Measurements from ENCODE around the gene GNPDA1. TPM values are rescaled to one million over a fixed set of nuclear protein-coding genes. Genes with fewer than 3 reads are reported as not detected.
"Not testable (repeated sequence)": the region's sequence is repeated elsewhere in the genome, so short reads cannot be mapped to it uniquely, and the experiment has no call there.

Gene GNPDA1
- total RNA-seq, 1 donor from 2014 or later: 67.1 TPM

DNA sequence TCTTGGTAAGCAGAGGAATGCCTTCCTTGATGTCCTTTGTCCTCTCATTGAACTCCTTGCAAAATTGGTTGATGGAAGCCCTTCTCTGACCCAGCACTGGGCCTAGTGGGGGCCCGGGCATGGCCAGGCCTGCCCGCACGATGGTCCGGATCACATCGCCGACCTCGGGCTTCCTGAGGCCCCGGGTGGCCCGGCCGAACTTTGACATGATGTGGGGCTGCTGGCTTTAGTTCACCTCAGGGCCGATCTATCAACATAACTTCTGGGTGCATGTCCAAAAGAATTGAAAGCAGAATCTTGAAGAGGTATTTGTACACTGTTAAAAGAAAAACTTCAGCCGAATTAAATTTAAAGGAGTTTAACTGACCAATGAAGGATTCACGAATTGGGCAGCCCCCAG is 24.1 kb upstream of the GNPDA1 start:
- Histone ChIP-seq H3K27me3 (ENCODE audit: control insufficient read depth, insufficient read depth, low read length) (no peaks in the 10 kb centered on the region), H3K36me3 (ENCODE audit: control insufficient read depth, insufficient read depth, low read length) (no peaks in the 10 kb centered on the region), H3K4me3 (ENCODE audit: low read depth, low read length) (no peak overlapping the region)
- no peak for DNase-seq (ENCODE audit: low read depth)
- TF ChIP-seq, protein P1, sequence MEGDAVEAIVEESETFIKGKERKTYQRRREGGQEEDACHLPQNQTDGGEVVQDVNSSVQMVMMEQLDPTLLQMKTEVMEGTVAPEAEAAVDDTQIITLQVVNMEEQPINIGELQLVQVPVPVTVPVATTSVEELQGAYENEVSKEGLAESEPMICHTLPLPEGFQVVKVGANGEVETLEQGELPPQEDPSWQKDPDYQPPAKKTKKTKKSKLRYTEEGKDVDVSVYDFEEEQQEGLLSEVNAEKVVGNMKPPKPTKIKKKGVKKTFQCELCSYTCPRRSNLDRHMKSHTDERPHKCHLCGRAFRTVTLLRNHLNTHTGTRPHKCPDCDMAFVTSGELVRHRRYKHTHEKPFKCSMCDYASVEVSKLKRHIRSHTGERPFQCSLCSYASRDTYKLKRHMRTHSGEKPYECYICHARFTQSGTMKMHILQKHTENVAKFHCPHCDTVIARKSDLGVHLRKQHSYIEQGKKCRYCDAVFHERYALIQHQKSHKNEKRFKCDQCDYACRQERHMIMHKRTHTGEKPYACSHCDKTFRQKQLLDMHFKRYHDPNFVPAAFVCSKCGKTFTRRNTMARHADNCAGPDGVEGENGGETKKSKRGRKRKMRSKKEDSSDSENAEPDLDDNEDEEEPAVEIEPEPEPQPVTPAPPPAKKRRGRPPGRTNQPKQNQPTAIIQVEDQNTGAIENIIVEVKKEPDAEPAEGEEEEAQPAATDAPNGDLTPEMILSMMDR (IDR thresholded peaks at IDR 0.05; ENCODE audit: insufficient read depth, low read length, severe bottlenecking): no peak
- no peak for FAIRE-seq

DNA sequence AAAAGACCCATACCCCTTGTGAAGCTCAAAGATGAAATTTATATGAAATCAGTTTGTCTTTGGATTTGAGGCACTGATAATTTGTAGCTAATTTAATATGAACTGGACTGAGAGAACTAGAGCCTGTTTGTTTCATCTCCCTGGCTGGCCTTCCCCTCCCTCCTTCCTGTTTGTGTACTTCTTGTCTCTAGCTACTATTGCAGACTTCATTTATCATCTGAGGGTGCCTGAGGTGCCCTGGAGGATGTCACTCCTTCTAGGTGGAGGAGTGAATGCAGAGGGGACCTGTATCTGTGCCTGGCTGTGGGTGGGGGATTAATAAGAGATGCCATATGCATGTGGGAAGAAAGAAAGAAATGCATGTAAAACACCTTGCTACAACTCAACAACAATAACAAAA is 22.2 kb upstream of the GNPDA1 start:
- H3K4me3 ChIP-seq (ENCODE audit: low read depth, low read length): no peak overlapping the region
- no peak for DNase-seq (ENCODE audit: low read depth)
- FAIRE-seq: no peak
- no peaks in the 10 kb centered on the region for H3K27me3 ChIP-seq (ENCODE audit: control insufficient read depth, insufficient read depth, low read length)
- H3K36me3 ChIP-seq (ENCODE audit: control insufficient read depth, insufficient read depth, low read length): no peaks in the 10 kb centered on the region
- TF ChIP-seq, protein P1 (IDR thresholded peaks at IDR 0.05; ENCODE audit: insufficient read depth, low read length, severe bottlenecking): no peak

DNA sequence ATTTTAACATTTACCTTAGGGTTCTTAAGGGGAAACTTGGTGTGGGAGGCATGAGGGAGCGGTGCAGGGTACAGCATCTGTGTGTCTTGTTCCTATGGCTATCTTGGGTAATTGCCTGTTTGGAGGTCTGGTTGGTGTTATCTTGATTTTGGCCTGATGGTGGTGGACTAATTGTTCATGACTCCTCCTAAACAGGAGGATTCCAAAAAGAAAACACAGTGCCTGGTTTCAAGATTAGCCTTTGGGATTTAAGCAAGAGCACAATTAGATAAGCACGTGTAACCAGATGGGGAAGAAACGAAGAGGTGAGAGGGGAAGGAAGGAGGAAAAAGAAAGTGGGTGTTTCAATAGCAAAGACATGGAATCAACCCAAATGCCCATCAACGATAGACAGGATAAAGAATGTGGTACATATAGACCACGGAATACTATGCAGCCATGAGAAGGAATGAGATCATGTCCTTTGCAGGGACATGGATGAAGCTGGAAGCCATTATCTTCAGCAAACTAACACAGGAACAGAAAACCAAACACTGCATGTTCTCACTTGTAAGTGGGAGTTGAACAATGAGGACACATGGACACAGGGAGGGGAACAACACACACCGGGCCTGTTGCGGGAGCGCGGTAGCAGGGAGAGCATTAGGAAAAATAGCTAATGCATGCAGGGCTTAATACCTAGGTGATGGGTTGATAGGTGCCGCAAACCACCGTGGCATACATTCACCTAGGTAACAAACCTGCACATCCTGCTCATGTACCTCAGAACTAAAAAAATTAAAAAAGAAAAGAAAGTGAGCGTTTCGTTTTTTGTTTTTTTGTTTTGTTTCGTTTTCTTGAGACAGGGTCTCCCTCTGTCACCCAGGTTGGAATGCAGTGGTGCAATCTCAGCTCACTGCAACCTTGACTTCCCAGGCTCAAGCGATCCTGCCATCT is 21.1 kb upstream of the GNPDA1 start:
- not testable (repeated sequence) for FAIRE-seq; H3K27me3 ChIP-seq (ENCODE audit: control insufficient read depth, insufficient read depth, low read length); H3K36me3 ChIP-seq (ENCODE audit: control insufficient read depth, insufficient read depth, low read length); DNase-seq (ENCODE audit: low read depth); H3K4me3 ChIP-seq (ENCODE audit: low read depth, low read length)

DNA sequence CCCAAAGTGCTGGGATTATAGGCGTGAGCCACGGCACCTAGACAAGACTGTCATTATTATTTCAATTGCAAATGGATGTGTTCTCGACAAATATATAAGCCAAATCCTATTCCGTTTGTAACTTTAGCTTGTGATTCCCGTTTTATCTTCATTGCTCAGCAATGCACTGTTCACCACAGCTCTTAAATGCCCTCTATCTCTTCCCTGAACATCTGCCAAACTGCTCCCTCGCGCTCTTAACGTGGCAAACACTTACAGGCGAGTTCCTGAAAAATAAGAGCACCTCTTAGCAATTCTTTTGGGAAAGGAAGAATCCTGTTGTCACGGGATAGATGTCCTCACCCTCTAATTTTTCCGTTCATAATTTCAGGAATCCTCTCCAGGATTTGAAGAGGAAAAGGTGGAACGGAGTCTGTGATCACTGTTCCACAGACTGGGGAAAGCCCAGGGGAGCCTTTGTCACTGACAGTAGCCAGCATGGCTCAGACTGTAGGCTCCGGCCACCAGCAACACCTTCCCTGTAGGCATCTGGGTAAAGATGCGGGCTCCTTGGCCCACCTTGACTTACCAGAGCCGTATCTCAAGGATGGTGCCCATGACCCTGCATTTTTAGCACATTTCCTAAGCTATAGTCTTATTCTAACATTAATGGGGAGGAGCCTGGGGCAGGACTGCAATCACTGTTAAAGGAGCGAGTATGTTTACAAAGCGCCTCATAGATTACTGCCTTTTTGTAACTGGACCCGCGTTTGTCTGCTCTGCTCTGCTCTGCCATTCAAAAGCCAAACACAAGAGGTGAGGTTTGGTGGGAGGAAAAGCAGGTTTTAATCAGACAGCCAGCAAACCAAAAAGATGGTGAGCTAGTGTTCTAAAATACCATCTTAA is 20.2 kb upstream of the GNPDA1 start:
- Histone ChIP-seq H3K27me3 (ENCODE audit: control insufficient read depth, insufficient read depth, low read length) (no peaks in the 10 kb centered on the region), H3K36me3 (ENCODE audit: control insufficient read depth, insufficient read depth, low read length) (no peaks in the 10 kb centered on the region), H3K4me3 (ENCODE audit: low read depth, low read length) (no peak overlapping the region)
- FAIRE-seq (no peak), DNase-seq (ENCODE audit: low read depth) (no peak)
- TF ChIP-seq, protein P1 (IDR thresholded peaks at IDR 0.05; ENCODE audit: insufficient read depth, low read length, severe bottlenecking): no peak

DNA sequence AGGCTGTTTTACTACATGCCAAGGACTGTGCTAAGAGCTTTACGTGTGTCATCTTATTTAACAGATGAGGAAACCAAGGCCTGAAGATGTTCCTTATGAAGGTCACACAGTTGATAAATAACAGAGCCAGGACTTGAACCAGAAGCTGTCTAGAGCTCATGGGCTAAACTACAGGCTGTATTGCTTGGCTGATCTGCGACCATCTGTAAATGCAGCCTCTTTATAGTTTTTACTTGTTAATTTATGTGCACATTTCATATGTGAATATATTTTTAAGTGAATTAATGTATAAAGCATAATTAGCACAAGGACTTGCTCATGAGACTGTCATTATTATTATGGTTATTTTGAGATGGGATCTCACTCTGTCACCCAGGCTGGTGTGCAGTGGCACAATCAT is 19.3 kb upstream of the GNPDA1 start:
- Histone ChIP-seq H3K4me3 (ENCODE audit: low read depth, low read length) (no peak overlapping the region), H3K36me3 (ENCODE audit: control insufficient read depth, insufficient read depth, low read length) (no peaks in the 10 kb centered on the region), H3K27me3 (ENCODE audit: control insufficient read depth, insufficient read depth, low read length) (no peaks in the 10 kb centered on the region)
- DNase-seq (ENCODE audit: low read depth): no peak
- no peak for FAIRE-seq
- TF ChIP-seq, protein P1 (IDR thresholded peaks at IDR 0.05; ENCODE audit: insufficient read depth, low read length, severe bottlenecking): no peak

DNA sequence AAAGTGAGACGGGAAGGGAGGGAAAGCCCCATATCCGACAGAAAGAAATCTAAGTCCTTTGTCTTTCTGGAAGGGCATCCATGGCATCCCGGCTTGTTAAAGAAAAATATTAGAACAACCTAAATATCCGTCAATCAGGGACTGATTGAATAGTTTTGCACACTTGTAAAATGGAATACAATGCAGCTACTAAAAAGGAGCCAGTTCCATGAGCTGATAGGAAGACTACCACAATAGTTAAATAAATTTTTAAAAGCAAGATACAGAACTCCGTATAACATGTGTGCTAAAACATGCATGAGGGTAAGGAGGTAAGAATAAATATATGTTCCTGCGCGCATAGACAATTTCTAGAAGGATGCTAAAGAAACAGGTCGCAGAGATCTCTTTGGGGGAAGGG is 12.8 kb upstream of the GNPDA1 start:
- FAIRE-seq (no peak), DNase-seq (ENCODE audit: low read depth) (no peak)
- TF ChIP-seq, protein P1 (IDR thresholded peaks at IDR 0.05; ENCODE audit: insufficient read depth, low read length, severe bottlenecking): no peak
- H3K4me3 ChIP-seq (ENCODE audit: low read depth, low read length): no peak overlapping the region
- H3K36me3 ChIP-seq (ENCODE audit: control insufficient read depth, insufficient read depth, low read length): no peaks in the 10 kb centered on the region
- no peaks in the 10 kb centered on the region for H3K27me3 ChIP-seq (ENCODE audit: control insufficient read depth, insufficient read depth, low read length)
